H1 (cell line): ENCODE results near the gene AP5Z1. TPM values are rescaled to one million over a fixed set of nuclear protein-coding genes. Genes with fewer than 3 reads are reported as not detected.

Experiments
- CHD7 ChIP-seq: fragments of 300-600 bp; sonication (generic); IDR thresholded peaks from 2 replicates; pipeline ENCODE4 v1.7.1; 2012; ENCODE audit warnings: low read length, moderate library complexity, mild to moderate bottlenecking, inconsistent platforms; ENCODE audit not compliant: insufficient replicate concordance
- HDAC6 ChIP-seq: IDR thresholded peaks from one replicate; pipeline ENCODE4 v1.7.1; 2012; ENCODE audit warnings: low read depth, mild to moderate bottlenecking, inconsistent platforms, low read length, moderate library complexity
- JUN ChIP-seq: IDR thresholded peaks from 2 replicates; pipeline ENCODE4 v1.6.1; 2011; ENCODE audit warnings: low read depth, mild to moderate bottlenecking, improper control_type of control experiment, low read length
- SIX5 ChIP-seq: IDR thresholded peaks from 2 replicates; pipeline ENCODE4 v1.6.1; 2011; ENCODE audit warnings: mild to moderate bottlenecking, low read depth, low read length
- SP4 ChIP-seq: IDR thresholded peaks from 2 replicates; pipeline ENCODE4 v1.6.1; 2012; ENCODE audit warnings: low read length, inconsistent platforms
- TAF1 ChIP-seq: IDR thresholded peaks from 2 replicates; pipeline ENCODE4 v1.6.1; 2011; ENCODE audit warnings: mild to moderate bottlenecking, low read depth, low read length
- TEAD4 ChIP-seq: IDR thresholded peaks from 2 replicates; pipeline ENCODE4 v1.6.1; 2012; ENCODE audit warnings: low read depth, low read length, inconsistent platforms, mixed read lengths
- YY1 ChIP-seq: IDR thresholded peaks from 2 replicates; pipeline ENCODE4 v1.6.1; 2011; ENCODE audit warnings: low read depth, mild to moderate bottlenecking, low read length
- polyA plus RNA-seq, 7 experiments: library from polyadenylated mRNA; depleted of rRNA in 3 of 7; stranded (reverse) in 5 of 7; unstranded in 2 of 7; fragments of >200 nt in 5 of 7; fragments of 200-250 nt in 2 of 7; gene quantifications; 1 replicate in 5 of 7; 2 replicates in 1 of 7; 4 replicates in 1 of 7; pipeline versions ENCODE4 v1.2.1 to v1.2.3, GENCODE V29; 2011 to 2013; ENCODE audit warnings: missing spikeins in 2 of 7, mixed read lengths in 2 of 7
- total RNA-seq: library from RNA; stranded (reverse); fragmentation: NEBNext Ultra II Directional; extraction: Animal tissue kit (Norgen Biotek cat#: 25700); gene quantifications from 2 replicates; pipeline ENCODE4 v1.2.1, GENCODE V29; 2021
- TF ChIP-seq, protein P1 (sequence below): IDR thresholded peaks from 2 replicates; pipeline ENCODE4 v1.6.1; 2012; ENCODE audit warnings: low read length, inconsistent platforms
- TF ChIP-seq, protein P2 (sequence below): IDR thresholded peaks from 2 replicates; pipeline ENCODE4 v1.6.1; 2012; ENCODE audit warnings: inconsistent platforms

The AP5Z1 gene
- total and polyA plus RNA-seq, 2 of the 8 experiments (the other 6 are each of a cell fraction or from before 2014, with no cell fraction given) = 24.0 to 24.7 TPM

- TF ChIP-seq CHD7 = no peak
- no peak for TF ChIP-seq TAF1
- no peak for TF ChIP-seq YY1
- no peak for TF ChIP-seq SP4
- TF ChIP-seq, protein P1, sequence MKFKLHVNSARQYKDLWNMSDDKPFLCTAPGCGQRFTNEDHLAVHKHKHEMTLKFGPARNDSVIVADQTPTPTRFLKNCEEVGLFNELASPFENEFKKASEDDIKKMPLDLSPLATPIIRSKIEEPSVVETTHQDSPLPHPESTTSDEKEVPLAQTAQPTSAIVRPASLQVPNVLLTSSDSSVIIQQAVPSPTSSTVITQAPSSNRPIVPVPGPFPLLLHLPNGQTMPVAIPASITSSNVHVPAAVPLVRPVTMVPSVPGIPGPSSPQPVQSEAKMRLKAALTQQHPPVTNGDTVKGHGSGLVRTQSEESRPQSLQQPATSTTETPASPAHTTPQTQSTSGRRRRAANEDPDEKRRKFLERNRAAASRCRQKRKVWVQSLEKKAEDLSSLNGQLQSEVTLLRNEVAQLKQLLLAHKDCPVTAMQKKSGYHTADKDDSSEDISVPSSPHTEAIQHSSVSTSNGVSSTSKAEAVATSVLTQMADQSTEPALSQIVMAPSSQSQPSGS = no peak
- TF ChIP-seq SIX5 = no peak
- TF ChIP-seq TEAD4 = no peak
- no peak for TF ChIP-seq HDAC6
- TF ChIP-seq, protein P2, sequence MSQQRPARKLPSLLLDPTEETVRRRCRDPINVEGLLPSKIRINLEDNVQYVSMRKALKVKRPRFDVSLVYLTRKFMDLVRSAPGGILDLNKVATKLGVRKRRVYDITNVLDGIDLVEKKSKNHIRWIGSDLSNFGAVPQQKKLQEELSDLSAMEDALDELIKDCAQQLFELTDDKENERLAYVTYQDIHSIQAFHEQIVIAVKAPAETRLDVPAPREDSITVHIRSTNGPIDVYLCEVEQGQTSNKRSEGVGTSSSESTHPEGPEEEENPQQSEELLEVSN = no peak
- no peak for TF ChIP-seq JUN
Measured at GRCh38 chr7:4805984-4806300, 30.5 kb downstream of the AP5Z1 start (continued).
